Lung microvascular endothelial cell (primary cell): ENCODE data around the gene SLPI. TPM values are rescaled to one million over a fixed set of nuclear protein-coding genes. Genes with fewer than 3 reads are reported as not detected.
A peak's percentile ranks its signal among the peaks of the same experiment; 100 is the strongest.

Source experiments
- DNase-seq, 2 donors: peaks; one replicate each; pipeline versions ENCODE4 v3.0.0 to v3.0.0-alpha.2; 2010; ENCODE audit warnings: low read depth in 2 of 2
- total RNA-seq: library from RNA; depleted of rRNA; stranded (reverse); fragments of >200 nt; gene quantifications from 2 replicates; pipeline ENCODE4 v1.2.1, GENCODE V29; 2014

The SLPI gene, protein sequence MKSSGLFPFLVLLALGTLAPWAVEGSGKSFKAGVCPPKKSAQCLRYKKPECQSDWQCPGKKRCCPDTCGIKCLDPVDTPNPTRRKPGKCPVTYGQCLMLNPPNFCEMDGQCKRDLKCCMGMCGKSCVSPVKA
- total RNA-seq = 0.79 TPM in 1 of 2 replicates, not detected in the other

DNA sequence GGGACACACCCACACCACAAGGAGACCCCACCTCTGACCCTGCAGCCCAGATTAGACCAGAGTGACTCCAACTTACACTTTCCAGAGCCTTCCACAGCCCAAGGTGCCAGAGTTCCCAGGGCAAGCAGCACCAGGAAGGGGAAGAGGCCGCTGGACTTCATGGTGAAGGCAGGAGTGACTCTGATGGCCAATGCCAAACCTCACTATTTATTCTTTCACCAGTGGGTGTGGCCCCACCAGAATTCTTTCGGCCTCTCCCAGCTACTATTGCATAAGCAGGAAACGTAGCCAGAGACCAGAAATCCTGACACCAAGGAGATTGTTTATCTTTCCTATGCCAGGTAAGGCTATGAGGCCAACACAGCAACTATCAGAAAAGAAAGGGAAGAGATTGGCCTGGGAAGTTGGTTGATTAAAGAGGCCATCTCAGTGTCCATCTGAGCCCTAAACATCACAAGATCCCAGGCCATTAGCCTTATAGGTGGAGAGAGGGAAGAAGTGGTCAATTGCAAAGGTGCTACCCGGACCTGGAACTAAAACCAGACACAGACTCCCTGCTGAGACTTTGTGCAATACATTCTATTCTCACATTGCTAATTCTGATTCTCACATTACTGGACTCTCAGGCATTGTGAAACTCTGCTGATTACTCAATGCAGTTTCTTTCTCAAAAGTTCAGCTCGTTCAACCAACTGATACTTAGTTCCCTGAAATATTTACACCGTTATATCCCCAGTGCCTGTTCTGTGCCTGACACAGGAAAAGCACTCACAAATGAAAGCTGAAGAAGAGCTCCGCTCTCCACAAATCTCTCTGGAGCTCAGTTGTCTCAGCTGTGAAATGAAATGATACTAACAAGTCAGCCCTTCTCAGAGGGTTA lies at the start of gene SLPI:
TSS of gene SLPI (minus strand) at position 182 of the 880 bp plus-strand sequence. CDS start at position 161, 21 bp downstream.
- DNase-seq = peak in 1 of 2 donors; percentile 28

DNA sequence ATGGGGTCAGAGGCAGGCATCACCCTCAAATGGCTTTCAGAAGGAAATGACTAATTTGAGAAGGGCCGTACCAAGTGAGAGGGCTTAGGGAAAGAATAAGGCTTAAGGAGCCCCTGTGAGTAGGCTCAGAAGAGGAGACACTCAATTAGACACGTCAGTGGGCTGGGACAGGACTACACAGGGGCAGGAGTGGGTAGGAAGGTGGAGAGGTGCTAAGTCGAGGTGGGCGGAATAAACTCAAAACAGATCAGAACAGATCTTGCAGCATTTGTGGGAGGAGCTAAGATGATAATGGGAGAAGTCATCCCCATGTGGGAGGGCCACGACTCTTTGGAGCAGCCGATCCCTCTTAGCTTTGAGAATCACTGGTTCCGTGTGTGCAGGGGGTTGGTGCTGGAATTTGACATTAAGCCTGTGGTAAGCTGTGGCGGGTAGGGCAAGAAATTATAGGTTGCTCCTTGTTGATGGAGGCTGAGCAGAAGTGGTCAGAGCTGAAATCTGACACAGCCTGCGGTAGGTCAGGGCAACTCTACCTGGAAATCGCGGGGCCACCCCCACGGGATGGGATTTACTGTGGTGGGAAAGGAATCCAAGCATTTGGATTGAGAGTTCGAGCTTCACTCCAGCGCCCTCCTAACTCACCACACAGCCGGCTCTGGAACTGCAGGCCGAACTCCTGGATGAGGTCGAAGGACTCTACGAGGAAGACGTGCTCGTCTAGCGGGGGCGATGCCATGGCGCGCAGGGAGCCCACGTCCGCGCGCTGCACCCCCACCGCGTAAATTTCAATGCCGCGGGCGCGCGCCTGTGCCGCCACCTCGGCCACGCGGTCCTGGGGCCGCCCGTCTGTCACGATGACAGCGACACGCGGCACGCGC lies 49.5 kb upstream of the SLPI start:
- no peak for DNase-seq

DNA sequence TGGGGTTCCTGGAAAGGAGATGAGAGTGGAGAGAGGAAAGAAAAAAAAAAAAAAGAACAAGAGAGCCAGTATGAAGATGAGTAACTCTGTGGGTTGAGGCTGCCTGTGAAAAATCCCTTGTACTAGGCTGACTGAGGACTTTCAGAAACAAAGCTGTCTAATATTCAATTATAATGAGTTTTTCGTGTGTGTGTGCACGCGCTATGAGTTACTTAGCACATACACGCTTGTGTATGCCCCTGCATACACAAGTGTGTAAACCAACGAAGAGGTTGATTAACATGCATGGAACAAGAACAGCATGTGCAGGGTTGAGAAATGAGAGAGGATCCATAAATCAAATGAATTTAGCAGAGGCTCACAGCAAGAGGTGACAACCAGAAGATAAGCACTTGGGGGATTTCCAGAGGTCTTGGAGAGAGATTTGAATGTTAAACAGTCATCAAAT lies 47.5 kb upstream of the SLPI start:
- DNase-seq = no peak

DNA sequence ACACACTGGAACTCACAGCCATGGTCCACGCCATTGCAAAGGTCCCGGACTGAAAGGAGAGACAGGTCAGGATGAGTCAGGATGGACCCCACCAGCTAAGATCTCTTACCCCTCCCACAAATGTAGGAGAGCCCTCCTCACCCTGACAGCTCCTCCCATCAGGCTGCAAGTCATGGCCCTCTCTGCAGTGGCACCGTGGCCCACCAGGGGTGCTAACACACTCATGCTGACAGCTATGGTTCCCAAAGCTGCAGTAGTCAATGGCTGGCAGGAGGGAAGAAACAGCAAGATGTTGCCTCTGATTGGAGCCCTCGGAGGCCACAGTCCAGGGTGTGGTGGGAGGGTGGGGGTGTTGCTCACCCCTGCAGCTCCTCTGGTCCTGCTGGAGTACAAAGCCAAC lies 46.6 kb upstream of the SLPI start:
- peak; percentile 33 to 39 for DNase-seq

DNA sequence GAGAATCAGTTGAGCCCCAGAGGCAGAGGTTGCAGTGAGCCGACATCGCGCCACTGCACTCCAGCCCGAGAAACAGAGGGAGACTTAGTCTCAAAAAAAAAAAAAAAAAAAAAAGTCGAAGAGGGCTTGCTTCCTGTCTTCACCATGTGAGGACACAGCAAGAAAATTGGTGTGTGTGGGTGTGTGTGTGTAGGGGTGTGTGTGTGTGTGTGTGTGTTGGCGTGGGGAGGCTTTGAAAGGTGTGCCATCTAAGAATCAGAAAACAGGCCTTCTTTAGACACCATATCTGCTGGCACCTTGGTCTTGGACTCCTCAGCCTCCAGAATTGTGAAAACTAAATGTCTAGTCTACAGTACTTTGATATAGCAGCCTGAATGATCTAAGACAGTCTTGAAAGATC lies 45.4 kb upstream of the SLPI start:
- DNase-seq = no peak

DNA sequence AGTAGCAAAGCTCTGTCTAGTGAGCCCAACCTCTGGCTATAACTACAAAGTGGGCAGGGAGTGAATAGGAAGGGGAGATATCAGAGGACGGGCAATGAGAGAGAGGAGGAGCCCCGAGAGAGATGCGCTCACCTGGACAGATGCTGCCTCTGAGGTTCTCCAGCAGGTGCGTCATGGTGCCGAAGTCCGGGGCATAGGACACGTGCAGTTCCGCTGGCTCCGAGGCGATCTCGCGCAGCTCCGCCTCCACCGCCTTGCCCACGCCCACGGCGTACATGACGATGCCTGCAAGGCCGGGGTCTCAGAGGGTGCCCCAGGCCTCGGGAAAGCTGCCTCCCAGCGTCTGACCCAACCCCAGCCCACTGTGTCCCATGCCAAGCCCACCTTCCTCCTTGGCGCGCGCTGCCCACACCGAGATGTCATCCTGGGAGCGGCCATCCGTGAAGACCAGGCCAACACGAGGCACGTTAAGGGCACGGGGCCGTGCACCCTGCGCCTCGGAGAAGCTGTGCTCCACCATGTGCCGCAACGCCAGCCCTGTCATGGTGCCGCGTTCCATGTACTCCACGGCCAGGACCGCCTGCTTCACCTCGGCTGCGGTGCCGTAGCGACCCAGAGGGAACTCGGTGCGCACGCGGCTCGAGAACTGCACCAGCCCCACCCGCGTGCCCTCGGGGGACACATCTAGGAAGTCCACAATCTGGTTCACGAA lies 43.6 kb upstream of the SLPI start:
- DNase-seq = no peak

DNA sequence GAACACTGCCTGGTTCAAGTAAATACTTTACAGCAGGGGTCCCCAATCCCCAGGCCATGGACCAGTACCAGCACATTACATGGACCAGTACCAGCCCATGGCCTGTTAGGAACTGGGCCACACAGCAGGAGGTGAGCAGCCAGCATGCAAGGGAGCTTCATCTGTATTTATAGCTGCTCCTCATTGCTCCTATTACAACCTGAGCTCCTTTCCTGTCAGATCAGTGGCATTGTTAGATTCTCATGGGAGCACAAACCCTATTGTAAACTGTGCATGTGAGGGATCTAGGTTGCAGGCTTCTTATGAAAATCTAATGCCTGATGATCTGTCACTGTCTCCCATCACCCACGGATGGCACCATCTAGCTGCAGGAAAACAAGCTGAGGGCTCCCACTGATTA lies 40.3 kb upstream of the SLPI start:
- DNase-seq = no peak

DNA sequence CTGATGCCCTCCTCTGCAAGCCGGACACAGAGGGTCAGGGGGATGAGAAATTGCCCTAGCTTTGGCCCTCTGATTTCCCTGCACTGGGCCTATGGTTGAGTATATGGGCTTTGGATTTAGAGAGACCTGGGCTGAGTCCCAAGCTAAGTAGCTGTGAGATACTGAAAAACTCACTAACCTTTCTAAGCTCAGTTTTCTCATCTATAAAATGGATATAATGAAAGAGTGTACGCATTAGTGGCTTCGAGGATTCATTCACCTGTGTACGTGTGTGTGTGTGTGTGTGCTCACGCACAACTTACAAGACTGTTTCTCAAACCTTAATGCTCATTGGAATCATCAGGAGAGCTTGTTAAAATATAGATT lies 39.6 kb upstream of the SLPI start:
- no peak for DNase-seq

DNA sequence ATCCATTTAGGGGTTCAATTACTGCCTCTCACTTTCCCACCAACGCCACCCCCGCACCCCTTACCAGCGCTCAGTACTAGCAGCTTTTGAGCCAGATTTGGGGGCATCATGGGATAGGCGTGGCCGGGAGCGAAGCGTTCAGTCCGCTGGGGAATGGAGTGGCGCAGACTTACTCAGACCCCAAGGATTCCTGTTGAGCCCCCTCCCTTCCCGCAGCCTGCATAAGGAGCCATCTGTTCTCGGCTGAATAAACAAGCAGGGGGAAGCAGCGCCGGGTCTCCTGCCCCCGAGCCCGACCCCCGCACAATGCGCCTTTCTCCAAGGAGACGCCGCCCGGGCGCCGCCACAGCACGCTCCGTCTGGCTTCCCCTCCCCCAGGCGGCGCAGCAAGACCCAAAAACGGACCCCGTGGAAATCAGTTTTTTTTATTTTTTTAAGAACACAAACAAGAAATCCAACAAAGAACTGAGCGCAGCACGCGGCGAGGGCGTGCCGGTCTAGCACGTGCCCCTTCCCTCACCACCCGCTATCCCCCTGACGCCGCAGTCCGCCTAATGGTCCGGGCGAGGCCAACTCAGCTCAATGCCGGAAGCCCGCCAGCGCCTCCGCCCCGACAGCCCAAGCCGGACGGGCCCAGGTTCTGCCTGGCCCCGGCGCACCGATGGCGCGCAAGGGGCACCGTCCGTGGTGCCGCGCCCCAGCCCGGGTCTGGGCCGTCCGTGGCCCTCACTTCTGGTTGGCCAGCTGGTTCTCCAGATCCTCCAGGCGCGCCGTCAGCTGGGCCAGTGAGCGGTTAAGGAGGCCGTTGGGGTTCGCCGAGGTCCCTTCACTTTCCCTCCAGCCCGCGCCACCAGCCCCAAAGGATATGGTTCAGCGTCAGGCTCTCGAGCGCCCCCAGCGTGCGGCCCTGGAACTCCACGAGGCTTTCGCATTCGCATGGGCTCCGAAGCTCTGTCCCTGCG lies 39.0 kb upstream of the SLPI start:
- DNase-seq = peak; percentile 72 to 80

DNA sequence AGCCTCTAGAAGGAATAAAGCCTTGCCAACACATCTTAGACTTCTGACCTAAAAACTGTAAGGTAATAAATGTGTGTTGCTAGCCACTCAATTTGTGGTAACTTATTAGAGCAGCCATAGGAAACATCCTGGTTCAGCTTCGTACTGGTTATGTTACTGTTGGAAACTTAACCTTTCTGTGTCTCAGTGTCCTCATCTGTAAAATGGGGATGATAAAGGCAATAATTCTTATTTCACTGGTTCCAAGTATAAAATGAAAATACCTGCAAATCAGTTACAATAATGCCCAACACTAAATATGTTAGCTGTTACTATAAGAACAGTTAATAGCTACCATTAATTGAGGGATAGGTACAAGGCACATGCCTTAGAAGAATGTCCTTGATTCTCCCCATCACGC lies 38.0 kb upstream of the SLPI start:
- DNase-seq = no peak

DNA sequence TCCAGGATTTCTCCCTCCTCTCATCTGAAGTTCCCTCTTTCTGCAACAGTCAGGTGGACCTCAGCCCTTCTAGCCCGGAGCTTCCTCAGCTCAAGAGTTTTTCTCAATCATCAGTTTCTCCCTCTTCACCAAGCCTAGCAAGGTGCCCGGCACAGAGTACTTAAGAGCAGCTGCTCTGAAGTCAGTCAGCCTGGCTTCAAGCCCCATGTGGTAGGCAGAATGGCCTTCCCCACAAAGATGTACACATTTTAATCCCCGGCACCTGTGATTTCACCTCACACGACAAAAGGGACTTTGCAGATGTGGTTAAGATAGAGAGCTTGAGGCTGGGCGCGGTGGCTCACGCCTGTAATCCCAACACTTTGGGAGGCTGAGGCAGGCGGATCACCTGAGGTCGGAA lies 37.2 kb upstream of the SLPI start:
- DNase-seq = no peak

DNA sequence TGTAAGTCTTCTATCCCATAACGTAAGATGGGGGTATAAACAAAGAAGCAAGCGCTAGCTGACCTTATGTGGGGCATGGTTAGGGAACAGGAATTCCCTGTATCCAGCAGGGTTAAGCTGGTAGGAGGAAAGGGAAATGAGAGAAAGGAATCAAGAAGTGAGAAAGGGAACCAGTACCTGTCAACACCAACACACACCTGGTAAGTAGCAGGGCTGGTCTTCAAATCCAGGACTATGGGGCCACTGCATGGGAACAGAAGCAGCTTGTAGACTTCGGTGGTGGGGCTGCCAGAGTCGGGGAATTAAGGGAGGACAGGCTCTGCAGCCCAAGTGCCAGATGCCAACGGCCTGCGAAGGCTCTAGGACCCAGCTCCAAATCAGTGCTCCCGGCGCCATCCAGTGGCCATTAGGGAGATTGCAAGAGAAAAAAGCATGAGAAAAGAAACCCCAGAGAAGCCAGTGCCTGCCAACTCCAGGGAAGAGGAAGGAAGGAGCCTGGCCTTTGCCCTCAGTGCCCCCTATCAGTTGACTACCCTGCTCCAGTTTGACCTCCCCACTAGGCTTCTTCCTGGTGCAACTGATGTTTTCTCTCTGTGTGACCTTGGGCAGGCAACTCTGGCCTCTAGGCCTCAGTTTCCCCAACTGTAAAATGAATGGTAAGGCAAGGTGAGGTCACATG lies 36.5 kb upstream of the SLPI start:
- DNase-seq = peak; percentile 72 to 73

DNA sequence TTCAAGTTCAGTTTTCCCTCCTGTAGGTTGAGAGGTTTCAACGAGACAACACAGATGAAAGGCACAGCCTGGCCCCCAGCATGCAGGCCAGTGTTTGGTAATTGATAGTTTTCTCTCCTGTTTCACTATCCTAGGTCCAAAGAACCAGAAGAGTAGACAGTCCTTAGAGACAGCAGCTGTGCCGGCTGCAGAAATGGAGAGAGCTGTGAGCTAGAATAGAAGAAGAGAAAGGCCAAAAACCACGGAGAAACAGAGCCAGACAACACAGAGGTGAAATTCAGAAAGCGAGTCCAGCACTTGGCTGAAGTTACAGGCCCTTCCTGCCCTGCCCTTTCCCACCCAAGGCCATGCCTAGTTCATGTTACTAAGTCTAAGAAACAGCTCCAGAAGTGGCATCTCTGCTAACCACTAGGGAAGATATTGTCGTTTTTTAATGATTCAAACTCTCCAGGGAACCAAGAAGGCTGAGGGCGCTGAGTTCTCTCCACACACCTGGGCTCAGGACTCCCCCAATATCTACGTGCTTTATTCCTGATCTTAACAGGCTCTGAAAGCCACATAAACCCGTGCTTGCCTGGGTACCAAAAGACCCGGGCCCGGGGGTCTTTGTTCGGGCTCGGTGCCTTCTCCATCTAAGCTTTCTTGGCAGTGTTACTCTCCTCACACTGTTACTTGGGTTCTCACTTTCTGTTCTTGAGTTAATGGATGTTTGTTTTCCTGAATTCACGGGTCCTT lies 35.7 kb upstream of the SLPI start:
- no peak for DNase-seq

DNA sequence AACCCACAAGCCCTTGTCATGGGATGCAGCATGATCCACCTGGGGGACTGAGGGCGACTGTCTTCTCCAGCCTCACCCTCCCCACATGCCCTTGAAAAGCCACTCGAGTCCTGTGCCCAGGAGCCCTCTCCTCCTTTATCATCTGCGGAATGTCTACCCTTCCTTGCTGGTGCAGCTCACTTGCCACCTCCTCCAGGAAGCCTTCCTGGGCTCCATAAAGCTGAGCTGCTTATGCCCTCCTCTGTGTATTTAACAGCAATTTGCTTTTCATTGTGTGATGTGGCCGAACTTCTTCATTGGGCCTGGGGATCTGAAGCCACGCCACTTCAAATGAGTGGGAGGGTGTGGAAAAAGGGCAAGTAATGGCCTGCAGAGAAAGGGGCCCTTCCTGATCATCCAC lies 34.5 kb upstream of the SLPI start:
- DNase-seq = no peak

DNA sequence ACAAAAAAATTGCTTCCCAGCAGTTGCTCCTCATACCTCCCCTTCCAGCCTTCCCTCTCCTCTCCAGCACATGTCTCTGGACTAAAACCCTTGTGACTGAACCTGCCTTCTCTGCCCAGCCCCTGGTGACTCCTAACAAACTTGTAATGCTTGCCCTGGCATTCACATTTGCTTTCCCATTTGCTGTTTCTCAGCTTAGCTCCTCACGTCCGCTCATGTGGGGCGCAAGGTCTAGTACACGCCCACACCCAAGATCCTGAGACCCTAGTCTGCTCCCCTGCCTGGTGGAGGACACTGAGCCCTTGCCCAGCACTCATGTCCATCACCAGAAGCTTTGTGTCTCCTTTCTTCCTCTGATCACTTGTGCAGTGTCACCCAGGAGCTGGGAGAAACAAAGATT lies 34.0 kb upstream of the SLPI start:
- DNase-seq = no peak

DNA sequence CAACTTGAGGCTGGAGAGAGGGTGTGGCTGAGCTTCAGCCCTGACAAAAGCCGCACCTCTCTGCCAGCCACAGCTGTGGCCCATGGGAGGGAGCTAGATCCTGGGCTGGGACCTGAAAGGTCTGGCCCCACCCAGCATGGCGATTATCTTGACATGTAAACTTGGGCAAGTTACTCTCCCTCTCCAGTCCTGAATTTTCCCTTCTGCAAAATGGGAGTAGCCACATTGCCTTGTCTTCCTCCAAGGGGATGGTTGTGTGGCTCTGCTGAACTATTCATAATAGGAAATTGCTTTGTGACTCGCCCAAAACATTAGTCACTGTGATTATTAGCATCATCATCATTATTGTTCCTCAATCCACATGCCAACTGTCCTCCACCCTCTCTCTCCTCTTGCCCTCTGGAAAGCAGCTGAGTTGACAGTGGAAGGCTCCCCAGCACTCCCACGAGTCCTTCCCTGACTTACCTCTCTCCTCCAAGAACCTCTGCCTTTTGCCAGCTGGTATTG lies 29.2 kb upstream of the SLPI start:
- DNase-seq = no peak

DNA sequence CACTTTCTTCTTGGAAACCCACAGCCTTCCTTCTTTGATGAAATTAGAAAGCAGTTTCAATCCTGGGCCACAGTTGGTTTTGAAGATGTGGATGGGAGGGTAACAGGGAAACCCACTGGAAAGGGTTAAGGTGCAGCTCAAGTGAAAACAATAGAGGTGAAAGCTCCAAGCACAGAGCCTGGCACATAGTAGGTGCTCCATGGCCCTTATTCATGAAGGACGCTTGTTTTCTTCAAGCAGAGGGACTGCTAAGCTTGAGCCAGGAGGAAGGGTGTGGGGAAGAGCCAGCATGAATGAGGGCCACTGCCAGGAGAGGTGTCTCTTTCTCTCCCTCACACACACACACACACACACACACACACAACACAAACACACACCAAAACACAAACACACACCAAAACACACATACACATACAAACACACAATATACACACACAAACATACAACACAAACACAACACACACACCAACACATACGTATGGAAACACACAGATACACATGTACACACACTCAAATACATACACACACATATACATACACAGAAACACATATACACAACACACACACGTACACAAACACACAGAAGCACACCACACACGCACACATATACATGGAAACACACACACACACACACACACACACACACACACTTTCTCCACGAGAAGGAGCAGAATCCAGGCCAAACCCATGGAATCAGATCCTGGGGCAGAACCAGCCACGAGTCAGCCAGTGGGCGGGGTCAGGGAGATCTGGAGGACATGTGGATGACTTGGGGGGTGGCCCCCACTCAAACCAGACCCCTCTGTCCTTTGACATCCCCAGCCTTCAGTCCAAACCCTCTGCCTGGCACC lies 28.6 kb upstream of the SLPI start:
- DNase-seq = no peak

DNA sequence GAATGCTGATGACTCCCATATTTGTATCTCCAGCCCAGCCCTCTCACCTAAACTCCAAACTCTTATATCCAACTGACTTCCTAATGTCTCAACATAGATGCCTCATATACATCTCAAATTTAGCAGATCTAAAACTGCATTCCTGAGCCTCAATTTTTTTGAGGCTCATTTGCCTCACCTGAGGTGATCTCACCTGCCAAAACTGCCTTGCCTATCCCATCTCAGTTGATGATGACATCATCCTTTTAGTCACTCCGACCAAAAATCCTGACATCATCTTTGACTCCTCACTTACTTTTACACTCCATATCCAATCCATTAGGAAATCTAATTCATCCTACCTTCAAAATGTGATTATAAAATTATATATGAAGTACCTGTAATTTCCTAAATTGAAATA lies 25.6 kb upstream of the SLPI start:
- DNase-seq = no peak
